SU-DHL-6 (cell line): ENCODE data around the gene FBXL13.

ENCODE experiments used
- H2AFZ ChIP-seq: fragments of 200-600 bp; sonication (generic); 2 replicates; pipeline ENCODE4 v1.6.1; 2014; ENCODE audit warnings: low read depth, mild to moderate bottlenecking, moderate library complexity, mixed read lengths, antibody characterized with exemption, low read length; ENCODE audit not compliant: severe bottlenecking
- H3F3A ChIP-seq: fragments of 200-600 bp; shearing (Covaris generic); 2 replicates; pipeline ENCODE4 v1.6.0; 2016; ENCODE audit warnings: antibody characterized with exemption, mild to moderate bottlenecking; ENCODE audit not compliant: insufficient read depth
- H3K27ac ChIP-seq: fragments of 200-600 bp; sonication (generic); 2 replicates; pipeline ENCODE4 v1.5.1; 2016; ENCODE audit warnings: low read depth, mild to moderate bottlenecking, low read length, moderate library complexity, mixed read lengths
- H3K27me3 ChIP-seq: fragments of 200-600 bp; sonication (generic), shearing (Covaris generic); 2 replicates; pipeline ENCODE4 v1.6.0; 2014; ENCODE audit warnings: mild to moderate bottlenecking, low read length
- H3K36me3 ChIP-seq: fragments of 200-600 bp; sonication (generic); 2 replicates; pipeline ENCODE4 v1.6.1; 2014; ENCODE audit warnings: mild to moderate bottlenecking, low read length, mixed read lengths
- H3K4me2 ChIP-seq: fragments of 300-600, 200-600 bp; shearing (Covaris generic), sonication (generic); 2 replicates; pipeline ENCODE4 v1.6.0; 2014; ENCODE audit warnings: low read length, low read depth, mild to moderate bottlenecking; ENCODE audit not compliant: poor library complexity, severe bottlenecking
- H3K4me3 ChIP-seq: fragments of 200-600 bp; sonication (generic); 2 replicates; pipeline ENCODE4 v1.5.1; 2014; ENCODE audit warnings: antibody characterized with exemption, low read length, mild to moderate bottlenecking, mixed read lengths; ENCODE audit not compliant: insufficient read depth, poor library complexity, severe bottlenecking
- H3K79me2 ChIP-seq: fragments of 200-600 bp; sonication (generic); 2 replicates; pipeline ENCODE4 v1.6.1; 2014; ENCODE audit warnings: mild to moderate bottlenecking, low read length, moderate library complexity; ENCODE audit not compliant: insufficient read depth
- H3K9ac ChIP-seq: fragments of 200-600 bp; sonication (generic); 2 replicates; pipeline ENCODE4 v1.7.0; 2014; ENCODE audit warnings: mild to moderate bottlenecking, low read length
- H3K9me2 ChIP-seq: fragments of 200-600 bp; sonication (generic); replicated peaks from 2 replicates; pipeline ENCODE4 v1.6.1; 2014; ENCODE audit warnings: low read length; ENCODE audit not compliant: insufficient read depth
- H3K9me3 ChIP-seq: fragments of 200-600 bp; sonication (generic); 2 replicates; pipeline ENCODE4 v1.6.1; 2014; ENCODE audit warnings: low read length, mixed read lengths; ENCODE audit not compliant: insufficient read depth
- H4K20me1 ChIP-seq: fragments of 200-600 bp; sonication (generic); 2 replicates; pipeline ENCODE4 v1.6.1; 2014; ENCODE audit warnings: low read depth, mild to moderate bottlenecking, antibody characterized with exemption, low read length, moderate library complexity, mixed read lengths
- CTCF ChIP-seq: fragments of 200-600 bp; sonication (generic); IDR thresholded peaks from one replicate; pipeline ENCODE4 v1.5.1; 2017; ENCODE audit warnings: antibody characterized with exemption, mild to moderate bottlenecking, low read length, moderate library complexity; ENCODE audit not compliant: insufficient read depth, poor library complexity, severe bottlenecking
- EZH2phosphoT487 ChIP-seq: fragments of 200-600 bp; sonication (generic), shearing (Covaris generic); conservative IDR thresholded peaks from 2 replicates; pipeline ENCODE4 v1.6.1; 2018; ENCODE audit warnings: mild to moderate bottlenecking, antibody characterized with exemption, low read length, moderate library complexity, mixed read lengths

The FBXL13 gene

DNA sequence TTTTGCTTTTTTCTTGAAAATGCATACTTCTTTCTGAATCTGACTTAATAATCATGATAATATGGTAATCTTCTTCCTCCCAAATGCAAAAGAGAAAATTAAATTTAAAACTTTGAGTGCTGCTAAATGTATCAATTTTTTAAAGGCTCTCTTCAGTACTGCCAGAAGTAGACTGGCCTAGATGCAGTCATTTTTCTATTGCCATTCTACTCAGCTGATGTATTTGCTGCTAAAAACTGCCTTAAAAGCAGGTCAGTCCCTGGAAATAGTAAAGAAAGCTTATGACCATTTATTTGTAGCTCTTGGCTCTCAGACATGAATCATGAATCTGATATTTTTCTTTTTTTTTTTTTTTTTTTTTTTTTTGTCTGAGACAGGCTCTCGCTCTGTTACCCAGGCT lies 45.8 kb upstream of the FBXL13 start:
- Histone ChIP-seq H3K27me3 (no peaks in the 10 kb centered on the region), H3K4me2 (no peak overlapping the region), H3K27ac (no peak overlapping the region), H3K9me2 (no peaks in the 10 kb centered on the region), H3K9ac (no peak overlapping the region), H4K20me1 (no peaks in the 10 kb centered on the region), H2AFZ (no peak overlapping the region), H3K36me3 (no peaks in the 10 kb centered on the region; the same call in 1 of the 2 replicates), H3F3A (no peaks in the 10 kb centered on the region), H3K9me3 (no peaks in the 10 kb centered on the region), H3K4me3 (no peak overlapping the region), H3K79me2 (no peaks in the 10 kb centered on the region)
- TF ChIP-seq EZH2phosphoT487 (no peak), CTCF (no peak)

DNA sequence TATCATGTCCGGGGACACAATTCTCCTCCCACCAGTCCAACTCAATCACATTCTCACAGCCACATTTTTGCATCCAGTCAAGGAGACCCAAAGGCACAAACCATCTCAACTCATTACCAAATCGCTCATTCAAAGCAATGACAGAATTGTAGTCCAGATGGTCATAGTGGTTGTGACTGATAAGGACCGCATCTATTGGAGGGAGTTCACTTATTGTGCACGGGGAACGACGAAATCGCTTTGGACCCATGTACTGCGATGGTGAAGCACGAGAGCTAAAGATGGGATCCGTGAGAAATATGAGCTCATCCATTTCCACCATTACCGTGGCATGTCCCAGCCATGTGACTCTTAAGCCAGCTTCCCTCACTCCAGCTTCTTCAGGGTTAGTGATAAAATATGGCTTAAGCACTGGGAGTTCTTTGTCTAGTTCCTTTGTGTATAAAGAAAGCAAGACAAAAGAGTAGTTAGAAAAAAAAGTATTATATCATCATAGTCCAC lies 45.2 kb upstream of the FBXL13 start:
- Histone ChIP-seq H3K27me3 (no peaks in the 10 kb centered on the region), H3K4me2 (no peak overlapping the region), H3K9me2 (no peaks in the 10 kb centered on the region), H4K20me1 (no peaks in the 10 kb centered on the region), H3K9ac (no peak overlapping the region), H3K4me3 (no peak overlapping the region), H3K9me3 (no peaks in the 10 kb centered on the region), H3F3A (no peaks in the 10 kb centered on the region), H3K79me2 (no peaks in the 10 kb centered on the region), H3K36me3 (no peaks in the 10 kb centered on the region; the same call in 1 of the 2 replicates), H3K27ac (no peak overlapping the region), H2AFZ (no peak overlapping the region)
- no peak for TF ChIP-seq EZH2phosphoT487

GRCh38 chr7:103117465-103117864 lies 42.9 kb upstream of the FBXL13 start:
- H3K27ac ChIP-seq: no peak overlapping the region

GRCh38 chr7:103116991-103117390 lies 42.4 kb upstream of the FBXL13 start:
- TF ChIP-seq CTCF: no peak
- no peak for TF ChIP-seq EZH2phosphoT487
- H3K36me3 ChIP-seq: peaks cover 3% of the 10 kb centered on the region; the same call in 1 of the 2 replicates
- H3K4me3 ChIP-seq: no peak overlapping the region
- H3K27me3 ChIP-seq: no peaks in the 10 kb centered on the region
- H3K9me2 ChIP-seq: no peaks in the 10 kb centered on the region
- no peak overlapping the region for H2AFZ ChIP-seq
- H3K27ac ChIP-seq: no peak overlapping the region
- H3F3A ChIP-seq: no peaks in the 10 kb centered on the region
- no peak overlapping the region for H3K9ac ChIP-seq
- no peak overlapping the region for H3K4me2 ChIP-seq
- H3K79me2 ChIP-seq: no peaks in the 10 kb centered on the region
- no peaks in the 10 kb centered on the region for H3K9me3 ChIP-seq
- no peaks in the 10 kb centered on the region for H4K20me1 ChIP-seq

More at GRCh38 chr7:103117465-103117864, 42.9 kb upstream of the FBXL13 start:
- no peaks in the 10 kb centered on the region for H3K27me3 ChIP-seq
- H3K36me3 ChIP-seq: peaks cover 3% of the 10 kb centered on the region; the same call in 1 of the 2 replicates
- H3K9me2 ChIP-seq: no peaks in the 10 kb centered on the region
- H3K9ac ChIP-seq: no peak overlapping the region
- H3K4me2 ChIP-seq: no peak overlapping the region
- no peak overlapping the region for H2AFZ ChIP-seq
- no peaks in the 10 kb centered on the region for H3F3A ChIP-seq
- no peaks in the 10 kb centered on the region for H3K9me3 ChIP-seq
- TF ChIP-seq EZH2phosphoT487 (no peak), CTCF (no peak)
- H3K79me2 ChIP-seq: no peaks in the 10 kb centered on the region
- no peak overlapping the region for H3K4me3 ChIP-seq
- no peaks in the 10 kb centered on the region for H4K20me1 ChIP-seq
